ENCODE measurements around the gene AKR1C2.
"Not testable (repeated sequence)": the region's sequence is repeated elsewhere in the genome, so short reads cannot be mapped to it uniquely, and the experiment has no call there.

AKR1C2 gene

DNA sequence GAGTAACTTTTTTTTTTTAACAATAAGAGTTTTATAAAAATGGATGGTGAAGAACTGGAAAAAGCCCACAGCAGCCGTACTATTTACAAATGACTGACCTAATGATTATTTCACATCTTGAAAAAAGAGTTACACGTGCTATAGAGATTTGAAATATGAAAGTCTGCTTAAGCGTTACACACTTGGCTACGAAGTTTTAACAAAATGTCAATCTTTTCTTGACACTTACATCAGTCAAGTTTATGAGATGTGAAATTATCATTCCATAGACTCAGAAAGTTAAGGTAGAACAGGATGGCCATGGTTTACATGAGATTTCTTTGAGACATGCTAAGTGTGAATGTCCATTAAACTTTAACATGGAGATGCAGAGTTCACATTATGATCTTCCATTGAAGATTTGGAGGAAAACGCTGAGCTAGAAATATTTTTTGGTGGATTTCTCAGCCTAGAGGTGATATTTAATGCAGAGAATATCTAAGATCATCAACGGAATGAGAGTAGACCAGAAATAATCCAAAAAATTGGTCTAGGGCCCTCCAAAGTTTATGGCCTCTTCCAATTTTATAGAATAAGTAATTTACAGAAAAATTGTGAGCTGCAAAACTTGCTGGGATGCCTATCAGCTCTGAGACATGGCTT lies 15.5 kb downstream of the AKR1C2 start:
- not testable (repeated sequence) for DNase-seq (ENCODE audit: low read depth)

DNA sequence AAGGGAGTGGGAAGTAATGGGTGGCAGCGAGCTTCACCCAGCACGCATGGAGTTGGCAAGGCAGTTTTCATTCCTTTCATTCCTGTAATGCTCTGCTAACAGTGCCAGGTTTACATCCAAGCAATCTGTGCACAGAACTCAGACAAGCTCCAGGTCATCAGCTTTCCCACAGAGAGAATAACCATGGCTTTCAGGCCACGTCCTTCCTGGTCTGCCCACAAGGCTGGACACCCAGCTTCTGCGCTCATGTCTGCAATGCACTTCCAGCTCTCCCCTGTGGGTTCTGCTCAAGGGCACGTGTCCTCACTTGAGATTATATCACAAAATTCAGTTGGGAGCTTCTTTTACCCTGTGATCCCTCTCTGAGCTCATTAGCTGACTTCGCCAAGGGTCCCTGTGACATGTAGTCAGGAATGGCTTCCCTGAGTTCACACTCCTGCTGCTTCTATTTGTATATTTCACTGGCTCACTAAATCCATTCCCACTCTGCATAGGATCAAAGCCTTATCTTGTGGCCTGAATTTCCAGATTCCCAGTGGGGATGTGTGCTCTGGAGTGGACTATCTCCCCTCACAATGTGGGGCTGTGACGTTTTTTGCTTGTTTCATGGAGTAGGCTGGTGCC lies 18.6 kb downstream of the AKR1C2 start:
- DNase-seq (ENCODE audit: low read depth) = no peak

DNA sequence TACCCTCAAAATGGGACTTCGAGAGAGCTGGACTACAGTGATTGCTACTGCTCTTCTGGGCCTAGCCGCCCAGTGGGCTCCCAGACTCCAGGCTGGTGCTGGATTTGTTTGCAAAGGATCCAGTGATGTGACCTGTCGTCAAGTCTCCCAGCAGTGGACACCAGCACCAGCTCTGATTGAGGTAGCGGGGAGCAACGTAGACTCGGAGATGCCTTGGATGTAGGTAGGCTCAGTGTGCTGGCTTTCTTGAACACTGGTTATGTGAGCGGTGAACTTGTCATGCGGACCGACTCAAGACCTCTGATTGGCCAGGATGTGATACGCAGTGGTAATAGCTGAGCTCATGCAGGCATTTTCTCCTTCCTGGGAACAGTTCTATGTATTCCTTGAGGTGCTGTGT lies 19.4 kb downstream of the AKR1C2 start:
- no peak for DNase-seq (ENCODE audit: low read depth)

DNA sequence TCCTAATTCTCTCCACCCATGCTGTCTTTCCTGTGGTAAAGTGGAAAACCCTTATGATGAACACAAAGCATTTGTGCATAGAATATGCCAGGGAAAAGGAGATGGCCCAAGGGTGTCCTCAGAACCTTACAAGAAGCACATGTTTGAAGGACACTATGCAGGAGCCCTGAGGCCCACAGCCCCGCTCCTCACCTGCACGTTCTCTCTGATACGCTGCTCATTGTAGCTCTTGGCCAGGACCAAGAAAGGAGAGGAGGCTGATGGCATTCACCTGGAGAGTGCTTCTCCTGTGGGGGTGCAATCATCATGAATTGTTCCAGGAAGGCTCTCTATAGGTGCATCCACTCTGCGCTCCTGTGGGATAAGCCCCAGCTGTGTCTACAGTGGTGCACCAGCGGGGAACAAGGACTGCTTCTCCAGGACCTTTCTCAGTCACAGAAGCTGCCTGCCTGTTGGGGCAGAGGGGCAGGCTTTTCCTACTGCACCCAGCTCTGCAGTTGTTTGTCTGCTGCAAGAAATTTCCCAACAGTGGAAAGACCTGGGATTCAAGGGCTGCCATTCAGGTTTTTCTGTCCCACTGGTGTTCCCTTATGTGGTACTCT lies 19.9 kb downstream of the AKR1C2 start:
- DNase-seq (ENCODE audit: low read depth) = no peak

DNA sequence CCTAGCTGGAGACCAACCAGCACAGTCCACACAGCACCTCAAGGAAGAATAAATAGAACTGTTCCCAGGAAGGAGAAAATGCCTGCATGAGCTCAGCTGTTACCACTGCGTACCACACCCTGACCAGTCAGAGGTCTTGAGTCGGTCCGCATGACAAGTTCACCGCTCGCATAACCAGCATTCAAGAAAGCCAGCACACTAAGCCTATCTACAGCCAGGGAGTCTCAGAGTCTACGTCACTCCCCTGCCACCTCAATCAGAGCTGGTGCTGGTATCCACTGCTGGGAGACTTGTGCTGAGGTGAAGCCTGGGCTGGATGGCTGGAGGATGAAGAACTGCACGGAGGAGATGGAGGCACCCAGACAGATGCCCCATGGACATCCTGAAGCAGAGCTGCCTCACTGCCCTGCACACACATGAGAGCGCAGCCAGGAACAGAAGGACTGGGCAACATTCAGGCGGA lies 20.9 kb downstream of the AKR1C2 start:
- DNase-seq (ENCODE audit: low read depth) = no peak

DNA sequence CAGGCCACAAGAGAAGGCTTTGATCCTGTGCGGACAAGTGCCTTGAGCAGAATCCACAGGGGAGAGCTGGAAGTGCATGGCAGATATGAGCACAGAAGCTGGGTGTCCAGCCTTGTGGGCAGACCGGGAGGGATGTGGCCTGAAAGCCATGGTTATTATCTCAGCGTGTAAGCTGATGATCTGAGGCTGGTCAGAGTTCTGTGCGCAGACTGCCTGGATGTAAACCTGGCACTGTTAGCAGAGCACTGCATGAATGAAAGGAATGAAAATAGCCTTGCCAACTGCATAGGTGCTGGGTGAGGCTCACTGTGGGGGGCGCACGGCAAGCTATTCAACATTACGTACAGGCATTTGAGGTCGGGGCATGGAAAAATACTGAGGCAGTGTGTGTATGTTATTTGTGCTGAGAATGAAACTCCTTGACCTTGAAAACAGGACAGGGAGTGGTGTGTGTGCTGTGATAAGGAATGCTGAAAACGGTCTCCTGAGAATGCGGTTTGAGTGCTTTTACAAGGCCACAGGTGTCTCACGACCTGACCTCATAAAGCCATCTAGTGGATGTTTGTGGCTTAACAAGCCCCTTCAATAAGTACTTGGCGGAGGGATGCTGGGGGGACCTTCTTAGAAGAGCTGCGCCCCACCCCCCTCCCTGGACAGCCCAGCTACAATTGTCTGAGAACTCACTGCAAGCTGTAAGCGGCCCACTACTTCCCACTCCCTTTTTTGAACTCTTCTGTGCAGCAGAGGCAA lies 21.8 kb downstream of the AKR1C2 start:
- DNase-seq (ENCODE audit: low read depth) = no peak

DNA sequence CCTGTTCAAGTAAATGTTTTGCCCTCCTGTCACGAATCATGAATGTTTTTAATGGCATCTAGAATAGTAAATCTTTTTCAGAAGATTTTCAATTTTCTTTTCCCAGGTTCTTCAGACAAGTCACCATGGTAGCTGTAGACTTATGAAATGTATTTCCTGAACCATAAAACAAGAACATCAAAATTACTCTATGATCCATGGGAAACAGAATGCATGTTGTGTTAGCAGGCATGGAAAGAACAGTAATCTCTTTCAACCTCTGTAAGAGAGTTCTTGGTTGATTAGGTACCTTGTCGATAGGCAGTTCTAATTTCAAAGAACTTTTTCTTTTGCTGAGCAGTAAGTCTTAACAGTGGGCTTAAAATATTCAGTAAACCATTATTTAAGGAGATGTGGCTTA lies 22.9 kb downstream of the AKR1C2 start:
- no peak for DNase-seq (ENCODE audit: low read depth)

DNA sequence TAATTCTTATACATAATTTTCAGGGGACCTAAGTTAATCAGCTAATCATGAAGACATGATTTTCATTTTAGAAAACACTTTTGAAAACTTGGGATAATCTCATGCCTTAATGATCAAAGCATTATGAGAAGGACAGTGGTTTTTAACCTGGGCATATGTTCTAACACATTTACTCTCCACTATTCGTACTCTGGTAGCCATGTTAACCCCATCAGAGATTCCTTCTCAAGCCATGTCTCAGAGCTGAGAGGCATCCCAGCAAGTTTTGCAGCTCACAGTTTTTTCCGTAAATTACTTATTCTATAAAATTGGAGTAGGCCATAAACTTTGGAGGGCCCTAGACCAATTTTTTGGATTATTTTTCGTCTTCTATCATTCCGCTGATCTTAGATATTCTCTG lies 24.8 kb downstream of the AKR1C2 start:
- no peak for DNase-seq (ENCODE audit: low read depth)

DNA sequence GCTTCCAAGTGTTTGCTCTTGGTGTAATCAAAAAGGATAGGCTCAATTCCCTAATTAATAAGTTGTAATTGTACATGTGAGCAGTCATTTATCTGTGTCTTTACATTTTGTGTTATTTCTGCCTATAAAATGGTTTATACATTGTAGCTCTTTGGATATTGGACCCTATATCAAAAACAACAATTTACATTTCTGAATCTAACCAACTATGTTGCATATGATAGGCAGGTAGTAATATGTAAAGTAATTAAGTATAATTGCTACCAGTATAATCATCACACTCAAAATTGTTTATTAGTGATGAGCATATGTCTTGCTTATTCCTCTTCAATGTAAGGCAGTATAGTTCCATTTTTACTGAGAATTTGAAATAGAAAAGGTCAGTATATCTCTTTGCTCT lies 26.6 kb downstream of the AKR1C2 start:
- no peak for DNase-seq (ENCODE audit: low read depth)

DNA sequence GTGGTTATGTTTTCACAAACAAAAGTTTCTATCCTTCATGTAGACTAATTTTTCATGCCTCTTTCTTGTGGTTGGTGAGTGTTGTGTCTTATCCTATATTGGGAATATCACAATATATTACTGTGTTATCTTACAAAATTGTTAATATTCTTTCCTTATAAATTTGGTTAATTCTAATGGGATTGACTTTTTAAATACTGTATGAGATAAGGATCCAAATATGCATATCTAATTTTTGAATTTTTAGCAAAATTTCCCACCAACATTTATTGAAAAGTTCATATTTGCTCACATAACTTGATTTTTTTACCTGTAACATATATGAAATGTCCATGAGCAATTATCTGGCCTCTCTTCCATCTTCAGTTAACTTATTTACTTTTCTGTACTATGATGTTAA lies 29.3 kb downstream of the AKR1C2 start:
- not testable (repeated sequence) for DNase-seq (ENCODE audit: low read depth)

DNA sequence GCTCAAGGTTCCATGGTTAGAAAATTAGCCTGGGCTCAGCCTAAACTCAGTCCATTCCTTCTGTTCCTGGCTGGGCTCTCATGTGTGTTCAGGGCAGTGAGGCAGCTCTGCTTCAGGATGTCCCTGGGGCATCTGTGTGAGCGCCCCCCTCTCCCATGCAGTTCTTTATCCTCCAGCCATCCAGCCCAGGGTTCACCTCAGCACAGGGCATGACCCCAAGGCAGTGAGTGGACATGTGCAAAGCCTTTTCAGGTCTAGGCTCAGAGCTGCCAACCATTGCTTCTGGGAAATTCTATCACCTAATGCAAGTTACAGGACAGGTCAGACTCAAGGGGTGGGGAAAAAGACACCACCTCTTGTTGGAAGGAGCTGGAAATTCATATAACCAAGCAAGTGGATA lies 30.4 kb downstream of the AKR1C2 start:
- not testable (repeated sequence) for DNase-seq (ENCODE audit: low read depth)

DNA sequence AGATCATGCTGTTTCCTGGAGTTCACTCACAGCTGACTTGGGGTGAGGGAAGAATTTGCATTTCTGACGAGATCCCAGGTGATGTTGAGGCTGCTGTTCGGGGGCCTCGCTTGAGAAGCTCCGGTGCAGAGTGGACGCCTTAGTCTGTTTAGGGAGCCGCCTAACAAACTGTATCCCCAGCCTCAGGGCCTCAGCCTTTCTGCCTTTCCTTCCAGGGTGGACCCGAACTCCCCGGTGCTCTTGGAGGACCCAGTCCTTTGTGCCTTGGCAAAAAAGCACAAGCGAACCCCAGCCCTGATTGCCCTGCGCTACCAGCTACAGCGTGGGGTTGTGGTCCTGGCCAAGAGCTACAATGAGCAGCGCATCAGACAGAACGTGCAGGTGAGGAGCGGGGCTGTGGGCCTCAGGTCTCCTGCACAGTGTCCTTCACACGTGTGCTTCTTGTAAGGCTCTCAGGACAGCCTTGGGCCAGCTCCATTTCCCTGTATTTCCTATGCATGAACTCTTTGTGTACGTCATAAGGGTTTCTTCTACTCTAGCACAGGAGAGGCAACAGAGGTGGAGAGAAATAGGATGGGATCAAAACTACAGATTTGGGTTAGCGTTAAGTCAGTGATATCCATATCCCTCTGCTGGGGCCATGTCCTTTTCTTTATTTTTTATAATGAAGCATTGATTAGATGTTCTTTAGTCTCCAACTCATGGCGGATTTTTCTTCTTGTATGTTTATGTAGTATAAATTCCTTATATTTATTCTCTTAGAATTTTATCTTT lies 31.1 kb downstream of the AKR1C2 start:
- not testable (repeated sequence) for DNase-seq (ENCODE audit: low read depth)

DNA sequence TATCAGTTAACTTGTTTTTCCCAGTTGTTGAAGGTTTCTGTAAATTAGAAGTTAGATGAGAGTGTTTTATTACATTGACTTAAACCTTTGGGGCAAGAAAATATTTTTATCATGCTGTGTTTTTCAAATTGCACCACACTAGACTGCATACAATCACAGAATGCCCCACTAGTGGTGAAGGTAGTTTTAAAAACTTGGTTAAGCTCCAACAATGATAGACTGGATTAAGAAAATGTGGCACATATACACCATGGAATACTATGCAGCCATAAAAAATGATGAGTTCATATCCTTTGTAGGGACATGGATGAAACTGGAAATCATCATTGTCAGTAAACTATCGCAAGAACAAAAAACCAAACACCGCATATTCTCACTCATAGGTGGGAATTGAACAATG lies 33.3 kb downstream of the AKR1C2 start:
- not testable (repeated sequence) for DNase-seq (ENCODE audit: low read depth)

DNA sequence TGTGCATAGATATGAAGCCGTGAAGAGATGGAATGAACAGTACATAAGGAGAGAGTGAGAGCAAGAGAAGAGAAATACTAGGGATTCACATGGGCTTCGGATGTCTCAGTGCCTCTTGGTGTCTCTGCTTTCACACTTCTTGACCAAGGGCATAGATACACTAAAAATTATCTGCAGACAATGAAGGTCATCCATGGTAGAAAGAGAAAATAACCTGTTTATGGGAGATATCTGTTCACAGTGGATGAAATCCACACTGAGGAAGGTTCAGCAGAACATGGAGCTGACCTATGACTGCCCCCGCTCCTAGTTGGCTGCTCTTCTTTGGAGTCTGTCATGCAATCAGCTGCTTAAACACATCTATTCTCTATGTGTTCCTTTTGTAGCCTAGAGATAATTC lies 34.4 kb downstream of the AKR1C2 start:
- DNase-seq (ENCODE audit: low read depth) = not testable (repeated sequence)

DNA sequence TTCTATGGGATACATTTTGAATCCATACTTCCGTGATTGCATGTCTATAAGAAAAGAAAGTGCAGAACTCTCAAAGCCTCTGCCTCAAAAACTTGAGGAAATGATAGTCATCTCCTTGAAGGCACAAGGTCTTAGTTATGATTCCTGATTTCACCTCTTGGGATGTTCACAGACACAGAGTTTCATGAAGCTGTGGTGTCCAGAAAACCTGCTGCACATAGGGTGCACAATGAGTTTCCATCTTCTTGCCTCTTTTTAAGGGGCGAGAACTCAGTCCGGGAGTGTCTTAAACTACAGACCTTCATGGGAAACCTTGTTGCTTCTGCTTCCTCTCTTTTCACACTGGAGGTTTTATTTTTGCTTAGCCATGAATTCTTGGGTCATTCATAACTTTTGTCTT lies 36.5 kb downstream of the AKR1C2 start:
- DNase-seq (ENCODE audit: low read depth) = not testable (repeated sequence)

DNA sequence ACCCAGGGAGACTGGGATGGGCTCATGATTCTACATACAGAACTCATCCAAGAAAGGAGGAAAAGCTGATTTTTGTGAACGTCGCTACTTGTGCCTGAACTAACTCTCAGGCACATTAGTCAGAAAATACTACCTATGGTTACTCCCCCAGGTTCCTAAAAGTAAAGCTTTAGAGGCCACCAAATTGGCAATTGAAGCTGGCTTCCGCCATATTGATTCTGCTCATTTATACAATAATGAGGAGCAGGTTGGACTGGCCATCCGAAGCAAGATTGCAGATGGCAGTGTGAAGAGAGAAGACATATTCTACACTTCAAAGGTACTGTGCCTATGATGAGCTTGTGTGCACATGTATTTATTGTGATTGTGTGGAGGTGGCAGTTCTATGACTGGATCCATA lies 37.9 kb downstream of the AKR1C2 start:
- DNase-seq (ENCODE audit: low read depth) = not testable (repeated sequence)

DNA sequence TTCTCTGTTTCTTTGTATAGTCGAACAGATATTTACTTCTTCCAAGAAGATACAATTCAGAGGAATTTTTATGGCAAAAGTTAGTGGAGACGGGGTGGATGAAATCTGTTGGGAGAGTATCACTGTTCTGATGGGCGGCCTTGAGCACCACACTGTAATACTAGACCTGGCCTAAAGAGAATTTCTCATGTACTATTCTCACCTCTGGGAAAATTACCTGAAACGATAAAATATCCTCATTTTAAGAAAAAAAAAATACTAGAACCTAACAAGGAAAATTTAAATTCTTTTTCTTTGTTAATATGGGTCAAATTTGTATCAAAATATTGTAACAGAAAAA lies 39.9 kb downstream of the AKR1C2 start:
- DNase-seq (ENCODE audit: low read depth) = not testable (repeated sequence)

DNA sequence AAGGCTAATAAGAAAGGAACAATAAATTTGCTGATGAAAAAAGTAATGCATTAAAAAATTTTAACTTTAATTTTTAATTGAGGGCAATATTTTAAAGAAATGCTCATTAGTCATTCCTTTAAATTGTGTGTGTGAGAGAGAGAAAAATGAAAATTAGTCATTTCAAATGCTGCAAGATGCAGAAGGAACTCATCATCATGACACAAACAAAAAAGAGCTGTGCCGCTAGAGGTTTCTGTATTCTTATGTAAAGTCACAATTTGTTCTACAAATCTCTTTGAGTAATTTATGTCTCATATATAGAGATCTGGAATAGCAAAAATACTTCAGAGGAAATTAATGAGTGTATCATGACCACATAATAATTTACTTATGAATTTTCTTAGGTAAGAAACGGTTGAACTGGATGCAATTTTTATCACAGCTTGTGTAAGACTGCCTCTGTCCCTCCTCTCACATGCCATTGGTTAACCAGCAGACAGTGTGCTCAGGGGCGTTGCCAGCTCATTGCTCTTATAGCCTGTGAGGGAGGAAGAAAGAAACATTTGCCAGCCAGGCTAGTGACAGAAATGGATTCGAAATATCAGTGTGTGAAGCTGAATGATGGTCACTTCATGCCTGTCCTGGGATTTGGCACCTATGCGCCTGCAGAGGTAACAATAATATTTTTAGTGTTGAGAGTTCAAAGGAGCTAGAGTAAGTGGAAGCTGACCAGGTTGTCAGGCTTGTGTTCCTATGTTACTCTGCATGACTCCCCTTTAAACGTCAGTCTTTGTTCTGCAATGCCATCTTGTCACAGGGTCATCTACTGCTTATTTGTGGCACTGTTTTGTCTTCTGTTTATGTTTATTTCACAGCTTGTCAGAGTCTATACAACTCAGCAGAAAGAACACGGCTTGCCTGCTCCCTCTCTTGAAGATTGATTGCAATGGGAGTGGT lies 40.5 kb downstream of the AKR1C2 start, which contains the start of gene AKR1C1:
Gene AKR1C1, plus strand, starts transcription at position 540 of the 939 bp plus-strand sequence. Its CDS starts 30 bp downstream, at position 570.
- not testable (repeated sequence) for DNase-seq (ENCODE audit: low read depth)

DNA sequence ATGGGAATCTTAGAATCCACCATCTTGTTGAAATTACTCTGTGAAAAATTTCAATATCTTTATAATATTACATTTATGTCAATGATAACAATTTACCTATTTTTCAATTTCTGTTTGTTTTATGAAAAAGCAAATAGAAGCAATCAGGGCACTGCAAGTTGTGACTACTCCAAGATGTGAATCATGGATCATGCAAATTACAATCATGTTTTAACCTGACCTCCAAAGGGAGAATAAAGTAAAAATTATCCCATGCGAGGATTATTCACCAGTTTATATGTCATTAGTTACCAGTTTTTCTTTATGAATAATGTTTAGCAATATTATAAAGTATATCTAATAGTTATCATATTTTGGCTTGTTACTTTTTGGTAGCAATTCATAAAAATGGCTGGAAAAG lies 41.3 kb downstream of the AKR1C2 start:
- DNase-seq (ENCODE audit: low read depth) = not testable (repeated sequence)

DNA sequence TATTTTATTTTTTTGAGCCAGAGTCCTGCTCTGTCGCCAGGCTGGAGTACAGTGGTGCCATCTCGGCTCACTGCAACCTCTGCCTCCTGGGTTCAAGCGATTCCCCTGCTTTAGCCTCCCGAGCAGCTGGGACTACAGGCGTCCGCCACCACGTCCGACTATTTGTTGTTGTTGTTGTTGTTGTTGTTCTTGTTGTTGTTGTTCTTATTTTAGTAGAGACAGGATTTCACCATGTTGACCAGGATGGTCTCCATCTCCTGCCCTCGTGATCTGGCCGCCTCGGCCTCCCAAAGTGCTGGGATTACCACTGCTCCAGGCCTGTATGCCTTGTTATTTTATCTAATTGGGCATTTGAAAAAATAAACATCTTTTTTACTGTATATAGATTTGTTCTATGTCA lies 42.1 kb downstream of the AKR1C2 start:
- DNase-seq (ENCODE audit: low read depth) = not testable (repeated sequence)
